ENCODE results near the gene ELAVL3.
A peak's percentile ranks its signal among the peaks of the same experiment; 100 is the strongest.

Gene ELAVL3

DNA sequence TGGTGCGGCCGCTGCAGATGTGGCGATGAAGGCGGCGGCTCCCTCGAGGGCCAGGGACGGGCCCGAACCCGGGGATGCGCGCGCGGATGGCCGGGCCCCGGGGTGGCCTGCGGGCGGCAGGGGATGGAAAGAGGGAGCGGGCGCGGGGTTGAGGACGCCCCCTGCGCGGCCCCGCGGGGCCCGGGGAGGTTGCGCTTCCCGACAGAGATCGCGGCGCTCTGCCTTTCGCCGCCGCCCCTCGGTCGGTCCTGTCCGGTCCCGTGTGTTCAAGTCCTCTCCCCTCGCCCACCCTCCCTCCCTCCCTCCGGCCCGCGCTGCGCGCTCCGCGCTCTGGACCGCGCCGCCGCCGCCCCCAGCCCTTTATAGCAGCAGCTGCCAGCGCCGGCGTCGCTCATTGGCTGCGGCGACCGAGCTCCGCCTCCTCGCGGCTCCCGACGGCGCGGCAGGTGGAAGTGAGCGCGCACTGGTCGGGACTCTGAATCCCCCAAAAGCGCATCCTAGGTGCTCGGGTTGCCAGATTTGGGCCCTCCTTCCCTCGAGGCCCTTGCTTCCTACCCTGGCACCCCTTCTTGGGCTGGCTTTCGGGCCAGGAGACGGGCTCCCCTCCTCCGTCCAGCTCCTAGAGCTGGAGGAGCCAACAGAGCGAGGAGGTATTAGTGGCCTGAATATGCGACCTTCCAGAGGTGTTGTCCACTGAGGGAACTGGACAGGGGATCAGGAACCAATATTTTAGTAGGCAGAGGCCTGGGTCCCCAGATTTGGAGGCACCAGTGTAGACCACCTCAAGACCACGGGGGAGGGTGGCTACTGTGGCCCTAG lies at the start of gene ELAVL3:
ELAVL3 (minus strand) TSS at position 332 of the 819 bp plus-strand sequence. CDS start 438 bp downstream, outside the sequence.
- peak; percentile 13 for DNase-seq

- DNase-seq = peak; percentile 19
Measured at GRCh38 chr19:11530432-11530831, 49.6 kb upstream of the ELAVL3 start.

DNA sequence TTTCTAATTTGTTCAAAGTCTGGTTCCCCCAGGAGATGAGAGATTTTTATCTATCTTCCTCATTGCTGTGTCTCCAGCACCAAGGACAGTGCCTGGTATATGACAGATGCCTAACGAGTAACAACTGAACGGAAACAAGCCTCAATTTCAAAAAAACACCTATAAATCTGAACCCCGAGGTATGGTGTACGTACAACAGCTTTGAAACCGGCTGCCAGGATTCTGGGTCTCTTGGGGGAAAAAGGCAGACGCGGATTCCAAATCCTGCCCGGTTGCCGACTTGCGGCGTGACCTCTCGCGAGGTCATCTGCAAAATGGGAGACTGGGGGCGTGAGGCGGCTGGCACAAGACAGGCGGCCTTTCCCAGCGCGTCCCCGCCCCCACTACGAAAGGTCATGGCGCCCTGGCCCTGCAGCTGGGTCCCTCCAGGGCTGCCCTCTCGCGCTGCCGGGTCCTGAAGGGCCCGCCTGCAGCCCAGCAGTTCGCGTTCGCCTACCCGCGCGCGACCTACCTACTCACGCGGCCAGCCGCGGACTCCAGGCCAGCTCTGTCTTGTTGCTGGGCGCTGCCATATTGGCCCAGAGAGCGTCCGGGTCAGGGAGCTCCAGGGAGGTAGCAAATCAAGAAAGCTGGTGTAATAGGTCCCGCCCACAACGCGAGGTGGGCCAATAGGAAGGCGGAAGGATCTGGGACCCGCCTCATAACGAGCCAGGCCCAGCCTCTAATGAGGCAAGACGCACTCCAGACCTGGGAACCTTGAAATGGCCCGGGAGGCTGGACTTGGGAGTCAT lies 47.9 kb upstream of the ELAVL3 start, which contains the start of gene ECSIT:
ECSIT (minus strand) TSS at position 584 of the 791 bp plus-strand sequence. CDS start 9,964 bp downstream, outside the sequence.
- peak; percentile 94 for DNase-seq

GRCh38 chr19:11519138-11519537 lies 38.3 kb upstream of the ELAVL3 start:
- DNase-seq = no peak

GRCh38 chr19:11513946-11514345 lies 33.1 kb upstream of the ELAVL3 start:
- DNase-seq = no peak

DNA sequence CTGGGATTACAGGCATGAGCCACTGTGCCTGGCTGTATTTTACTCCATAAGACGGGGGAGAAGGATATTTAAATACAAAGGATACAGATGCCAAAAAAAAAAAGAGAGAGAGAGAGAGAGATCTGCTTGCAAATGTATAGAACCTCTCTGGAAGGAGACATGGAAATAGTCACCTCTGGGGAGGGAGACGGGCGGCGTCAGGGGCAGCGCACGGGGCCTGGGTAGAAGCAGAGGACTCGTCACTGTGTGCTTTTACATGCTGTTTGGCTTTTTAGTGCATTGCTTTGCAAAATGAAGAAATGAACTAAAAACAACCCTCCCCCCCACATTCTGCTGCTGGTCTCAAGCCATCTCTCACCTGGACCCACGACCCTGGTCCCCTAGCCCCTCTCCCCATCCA lies 29.6 kb upstream of the ELAVL3 start:
- DNase-seq = no peak

GRCh38 chr19:11507370-11508078 lies 26.7 kb upstream of the ELAVL3 start:
- DNase-seq = no peak

GRCh38 chr19:11506967-11507366 lies 26.1 kb upstream of the ELAVL3 start:
- DNase-seq = no peak

GRCh38 chr19:11506101-11506555 lies 25.3 kb upstream of the ELAVL3 start:
- no peak for DNase-seq

- peak; percentile 96 for DNase-seq
Measured at GRCh38 chr19:11505504-11506100, 24.8 kb upstream of the ELAVL3 start, which contains the start of gene ZNF653. TSS of gene ZNF653 (minus strand) at chr19:11505839. CDS start at chr19:11505786, 53 bp downstream.

GRCh38 chr19:11505032-11505503 lies 24.2 kb upstream of the ELAVL3 start:
- peak; percentile 99 for DNase-seq

DNA sequence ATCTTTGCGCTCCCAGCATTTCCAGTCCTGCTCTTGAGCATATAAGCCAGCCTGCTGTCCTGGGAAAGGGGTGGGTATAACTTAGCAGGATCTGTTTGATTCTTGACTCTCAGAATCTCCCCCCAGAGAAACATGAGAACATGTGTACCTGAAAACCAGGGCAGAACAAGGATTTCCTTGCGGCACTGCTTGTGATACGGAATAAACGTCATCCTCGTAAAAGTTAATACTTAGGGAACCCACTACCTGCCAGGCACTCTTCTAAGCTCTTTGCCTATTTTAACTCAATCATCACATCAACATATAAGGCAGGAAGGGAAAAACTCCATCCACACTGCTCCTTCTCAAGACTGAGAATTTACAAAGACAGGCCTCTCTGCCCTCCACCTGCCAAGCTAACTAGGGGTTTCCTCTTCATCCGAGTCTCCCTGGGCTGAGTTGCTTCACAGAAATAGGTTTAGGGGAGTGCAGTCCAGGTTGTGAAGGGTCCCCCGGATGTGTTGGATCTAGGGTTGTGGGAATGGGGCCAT lies 23.7 kb upstream of the ELAVL3 start:
- no peak for DNase-seq

DNA sequence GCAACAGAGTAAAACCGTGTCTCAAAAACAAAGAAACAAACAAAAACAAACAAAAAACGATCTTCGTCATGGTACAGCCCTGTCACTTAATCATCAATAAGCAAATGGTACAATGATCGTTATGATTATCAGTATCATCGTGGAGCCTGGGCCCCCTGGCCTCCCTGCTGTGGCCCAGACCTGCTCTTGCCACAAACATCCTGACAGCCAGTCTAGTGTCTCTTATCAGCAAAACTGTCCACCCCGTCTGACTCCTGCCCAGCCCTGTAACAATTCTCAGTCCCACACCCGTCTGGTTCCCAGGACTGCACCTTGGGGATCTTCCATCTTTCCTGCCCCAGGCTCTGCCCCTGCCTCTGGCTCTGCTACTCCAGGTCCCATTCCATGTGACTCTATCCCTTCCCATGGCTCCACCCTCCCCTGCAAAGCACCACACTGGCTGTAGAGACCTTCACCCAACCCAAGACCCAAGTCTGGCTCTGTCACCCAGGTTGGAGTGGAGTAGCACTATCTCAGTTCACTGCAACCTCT lies 19.1 kb upstream of the ELAVL3 start:
- no peak for DNase-seq

DNA sequence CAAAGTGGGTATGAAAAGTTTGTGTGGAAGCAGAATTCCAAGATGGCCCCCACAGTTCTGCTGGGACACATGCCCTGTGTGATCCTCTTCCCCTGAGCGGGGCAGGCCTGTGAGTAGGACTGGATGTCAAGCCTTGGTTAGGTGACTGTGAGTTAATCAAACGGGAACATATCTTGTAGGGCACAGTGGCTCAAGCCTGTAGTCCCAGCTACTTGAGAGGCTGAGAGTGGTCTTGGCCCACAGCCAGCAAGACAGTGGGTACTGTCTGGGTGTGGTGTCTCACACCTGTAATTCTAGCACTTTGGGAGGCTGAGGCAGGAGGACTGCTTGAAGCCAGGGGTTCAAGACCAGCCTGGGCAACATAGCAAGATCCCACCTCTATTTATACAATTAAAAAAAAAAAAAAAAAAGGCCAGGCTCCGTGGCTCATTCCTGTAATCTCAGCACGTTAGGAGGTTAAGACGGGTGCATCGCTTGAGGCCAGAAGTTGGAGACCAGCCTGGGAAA lies 18.4 kb upstream of the ELAVL3 start:
- DNase-seq = no peak

GRCh38 chr19:11496391-11497163 lies 15.7 kb upstream of the ELAVL3 start:
- DNase-seq = peak; percentile 71

GRCh38 chr19:11495885-11496284 lies 15.0 kb upstream of the ELAVL3 start:
- DNase-seq = no peak

DNA sequence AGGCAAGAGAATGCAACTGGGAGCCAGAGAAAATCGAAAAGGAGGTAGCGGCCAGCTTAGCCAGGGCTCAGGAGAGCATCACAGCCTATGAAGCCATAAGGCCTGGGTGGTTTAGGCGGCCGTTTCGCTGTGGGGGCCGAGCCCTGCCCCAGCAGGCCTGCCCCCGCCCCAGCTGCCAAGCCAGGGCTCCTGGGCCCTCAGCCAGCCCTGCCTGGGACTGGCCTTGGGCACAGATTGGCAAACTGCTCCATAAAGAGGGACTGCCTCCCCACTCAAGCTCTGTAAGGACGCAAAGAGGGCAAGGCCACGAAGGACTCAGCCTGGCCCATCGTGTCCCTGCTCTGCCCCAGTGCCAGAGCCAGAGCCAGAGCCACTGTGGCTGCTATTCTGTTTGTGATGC lies 14.6 kb upstream of the ELAVL3 start:
- DNase-seq = no peak

DNA sequence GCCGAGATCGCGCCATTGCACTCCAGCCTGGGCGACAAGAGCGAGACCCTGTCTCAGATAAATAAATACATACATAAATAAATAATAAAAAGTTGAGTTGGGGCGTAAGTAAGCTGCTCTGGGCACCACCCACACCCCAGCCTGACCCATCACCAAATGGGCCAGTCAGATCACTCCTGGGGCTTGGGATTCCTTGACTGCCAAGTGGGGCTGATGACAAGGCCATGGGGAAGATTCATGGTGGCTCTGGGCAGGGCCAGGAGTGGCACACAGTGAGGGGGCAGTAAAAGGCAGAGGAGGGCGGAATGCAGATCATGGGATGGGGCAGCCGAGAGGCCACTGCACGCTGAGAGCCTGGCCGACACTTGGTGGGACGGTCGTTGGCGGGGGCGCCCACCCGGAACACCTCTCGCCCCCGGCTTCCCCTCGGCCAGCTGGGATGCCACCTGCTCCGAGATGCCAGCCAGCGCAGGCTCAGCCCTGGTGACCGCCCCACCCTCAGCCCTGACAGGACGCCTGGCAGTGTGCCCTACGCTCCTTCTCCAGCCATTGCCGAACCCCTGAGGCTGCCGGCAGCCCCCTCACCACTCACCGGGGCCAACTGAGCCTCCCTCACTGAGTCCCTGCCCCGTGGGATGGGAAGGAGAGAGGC lies 13.9 kb upstream of the ELAVL3 start:
- no peak for DNase-seq

DNA sequence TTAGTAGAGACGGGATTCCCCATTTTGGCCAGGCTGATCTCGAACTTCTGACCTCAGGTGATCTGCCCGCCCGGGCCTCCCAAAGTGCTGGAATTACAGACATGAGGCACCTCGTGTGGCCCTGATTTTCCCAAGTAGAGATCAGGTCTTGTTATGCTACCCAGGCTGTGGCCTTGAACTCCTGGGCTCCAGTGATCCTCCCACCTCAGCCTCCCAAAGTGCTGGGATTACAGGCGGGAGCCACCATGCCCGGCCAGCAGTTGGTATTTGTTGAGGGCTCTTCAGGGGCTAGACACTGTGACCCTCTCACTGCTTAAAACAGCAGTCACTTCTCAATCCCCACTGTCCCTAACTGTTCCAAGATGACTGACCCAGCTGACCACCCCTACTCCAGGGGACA lies 8.5 kb upstream of the ELAVL3 start:
- DNase-seq = no peak
